Measurements from ENCODE around the gene NCOA7. TPM values are rescaled to one million over a fixed set of nuclear protein-coding genes. Genes with fewer than 3 reads are reported as not detected.

Gene NCOA7
- total and polyA plus RNA-seq, 8 donors: 1.2 to 131 (median 21.8) TPM

- intact Hi-C loops (cut with DNase I; ENCODE audit: low total_unique reads): loop anchor here (5.0 kb wide), 1 partner anchor 448 kb away; no protein-coding TSS in a partner anchor
- Histone ChIP-seq H3K36me3 (peaks cover 0 to 8% (median 2%) of the 10 kb centered on the region in 4 donors), H3K27me3 (peaks cover 0 to 30% (median 10%) of the 10 kb centered on the region in 3 donors), H3K4me1 (no peaks in the 10 kb centered on the region), H3K4me3 (no peak overlapping the region), H3K9me3 (no peaks in the 10 kb centered on the region), H3K27ac (no peak overlapping the region)
- no peak for DNase-seq
- WGBS, 5 donors: 70 to 85% (median 77%) methylated on average over 5 of the region's 5 CpGs
- TF ChIP-seq, protein P1, sequence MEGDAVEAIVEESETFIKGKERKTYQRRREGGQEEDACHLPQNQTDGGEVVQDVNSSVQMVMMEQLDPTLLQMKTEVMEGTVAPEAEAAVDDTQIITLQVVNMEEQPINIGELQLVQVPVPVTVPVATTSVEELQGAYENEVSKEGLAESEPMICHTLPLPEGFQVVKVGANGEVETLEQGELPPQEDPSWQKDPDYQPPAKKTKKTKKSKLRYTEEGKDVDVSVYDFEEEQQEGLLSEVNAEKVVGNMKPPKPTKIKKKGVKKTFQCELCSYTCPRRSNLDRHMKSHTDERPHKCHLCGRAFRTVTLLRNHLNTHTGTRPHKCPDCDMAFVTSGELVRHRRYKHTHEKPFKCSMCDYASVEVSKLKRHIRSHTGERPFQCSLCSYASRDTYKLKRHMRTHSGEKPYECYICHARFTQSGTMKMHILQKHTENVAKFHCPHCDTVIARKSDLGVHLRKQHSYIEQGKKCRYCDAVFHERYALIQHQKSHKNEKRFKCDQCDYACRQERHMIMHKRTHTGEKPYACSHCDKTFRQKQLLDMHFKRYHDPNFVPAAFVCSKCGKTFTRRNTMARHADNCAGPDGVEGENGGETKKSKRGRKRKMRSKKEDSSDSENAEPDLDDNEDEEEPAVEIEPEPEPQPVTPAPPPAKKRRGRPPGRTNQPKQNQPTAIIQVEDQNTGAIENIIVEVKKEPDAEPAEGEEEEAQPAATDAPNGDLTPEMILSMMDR (IDR thresholded peaks at IDR 0.05): no peak
- TF ChIP-seq EP300 (IDR thresholded peaks at IDR 0.05) (no peak), POLR2A (IDR thresholded peaks at IDR 0.05) (no peak), POLR2AphosphoS5 (IDR thresholded peaks at IDR 0.05) (no peak)
Observed at GRCh38 chr6:125759959-125760457, 30.8 kb upstream of the NCOA7 start.

DNA sequence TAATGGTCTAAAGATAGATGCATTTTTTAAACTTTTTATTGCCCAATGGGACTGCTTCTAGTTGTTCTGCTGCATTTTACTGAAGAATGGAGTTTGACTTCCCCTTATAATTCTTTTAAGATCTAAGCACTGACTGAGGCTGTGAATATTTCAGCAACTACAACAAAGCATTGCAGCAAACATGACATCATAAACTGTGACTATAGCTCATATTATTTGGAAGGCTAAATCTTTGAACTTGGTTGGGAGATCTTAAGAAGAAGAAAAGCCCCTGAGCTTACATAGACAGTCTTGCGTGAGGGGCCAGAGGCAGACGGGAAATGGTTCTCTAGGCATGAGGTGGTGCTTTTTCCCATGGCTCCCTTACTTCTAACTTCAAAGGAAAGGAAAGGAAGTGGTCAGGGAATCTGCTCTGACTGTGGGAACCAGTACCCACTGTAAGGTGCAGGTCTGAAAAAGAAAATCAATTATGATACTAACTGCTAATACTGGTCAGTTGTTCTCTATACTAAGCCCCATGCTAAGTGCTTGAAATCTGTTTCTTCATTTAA lies 26.6 kb upstream of the NCOA7 start:
- Histone ChIP-seq H3K9me3 (no peaks in the 10 kb centered on the region), H3K4me1 (no peaks in the 10 kb centered on the region), H3K27me3 (peaks cover 0 to 24% (median 6%) of the 10 kb centered on the region in 3 donors), H3K36me3 (peaks cover 0 to 4% (median 2%) of the 10 kb centered on the region in 4 donors), H3K27ac (no peak overlapping the region), H3K4me3 (no peak overlapping the region)
- no peak for DNase-seq
- intact Hi-C loops (cut with DNase I; ENCODE audit: low total_unique reads): loop anchor here (5.0 kb wide), 1 partner anchor 452 kb away; no protein-coding TSS in a partner anchor
- WGBS, 5 donors: 70 to 82% (median 75%) methylated on average over 2 of the region's 2 CpGs
- TF ChIP-seq POLR2AphosphoS5 (IDR thresholded peaks at IDR 0.05): no peak

GRCh38 chr6:125765944-125766343 lies 24.8 kb upstream of the NCOA7 start:
- no peak overlapping the region for H3K4me3 ChIP-seq
- no peaks in the 10 kb centered on the region for H3K36me3 ChIP-seq
- TF ChIP-seq POLR2AphosphoS5 (IDR thresholded peaks at IDR 0.05) (no peak), POLR2A (IDR thresholded peaks at IDR 0.05) (no peak), EP300 (IDR thresholded peaks at IDR 0.05) (no peak)
- TF ChIP-seq, protein P1 (IDR thresholded peaks at IDR 0.05): no peak
- 43 to 71% (median 50%) methylated on average over 1 of the region's 1 CpG for WGBS, 5 donors
- no peaks in the 10 kb centered on the region for H3K4me1 ChIP-seq
- intact Hi-C loops (cut with DNase I; ENCODE audit: low total_unique reads): no loop called here
- DNase-seq: no peak
- H3K9me3 ChIP-seq: no peaks in the 10 kb centered on the region
- H3K27ac ChIP-seq: no peak overlapping the region
- peaks cover 0 to 19% (median 0%) of the 10 kb centered on the region in 3 donors for H3K27me3 ChIP-seq

GRCh38 chr6:125766641-125767040 lies 24.1 kb upstream of the NCOA7 start:
- no peaks in the 10 kb centered on the region for H3K4me1 ChIP-seq
- H3K9me3 ChIP-seq: no peaks in the 10 kb centered on the region
- no peak overlapping the region for H3K4me3 ChIP-seq
- TF ChIP-seq, protein P1 (IDR thresholded peaks at IDR 0.05): no peak
- TF ChIP-seq EP300 (IDR thresholded peaks at IDR 0.05): no peak
- TF ChIP-seq POLR2A (IDR thresholded peaks at IDR 0.05): no peak
- no peak for TF ChIP-seq POLR2AphosphoS5 (IDR thresholded peaks at IDR 0.05)
- DNase-seq: no peak
- 68 to 82% (median 76%) methylated on average over 4 of the region's 4 CpGs for WGBS, 5 donors
- H3K36me3 ChIP-seq: no peaks in the 10 kb centered on the region
- no peak overlapping the region for H3K27ac ChIP-seq
- intact Hi-C loops (cut with DNase I; ENCODE audit: low total_unique reads): no loop called here
- H3K27me3 ChIP-seq: peaks cover 0 to 19% (median 0%) of the 10 kb centered on the region in 3 donors

All from stomach (tissue), 9 donors.